NCI-H1105 treated with DMSO at 0.1 percent for 48 hours (cell line): ENCODE measurements around the gene GCSAM.
"Not testable (repeated sequence)": the region's sequence is repeated elsewhere in the genome, so short reads cannot be mapped to it uniquely, and the experiment has no call there.

Experiments used
- DNase-seq: peaks from one replicate; lab custom pipeline; 2025; lab: John Stamatoyannopoulos, UW

The GCSAM gene

DNA sequence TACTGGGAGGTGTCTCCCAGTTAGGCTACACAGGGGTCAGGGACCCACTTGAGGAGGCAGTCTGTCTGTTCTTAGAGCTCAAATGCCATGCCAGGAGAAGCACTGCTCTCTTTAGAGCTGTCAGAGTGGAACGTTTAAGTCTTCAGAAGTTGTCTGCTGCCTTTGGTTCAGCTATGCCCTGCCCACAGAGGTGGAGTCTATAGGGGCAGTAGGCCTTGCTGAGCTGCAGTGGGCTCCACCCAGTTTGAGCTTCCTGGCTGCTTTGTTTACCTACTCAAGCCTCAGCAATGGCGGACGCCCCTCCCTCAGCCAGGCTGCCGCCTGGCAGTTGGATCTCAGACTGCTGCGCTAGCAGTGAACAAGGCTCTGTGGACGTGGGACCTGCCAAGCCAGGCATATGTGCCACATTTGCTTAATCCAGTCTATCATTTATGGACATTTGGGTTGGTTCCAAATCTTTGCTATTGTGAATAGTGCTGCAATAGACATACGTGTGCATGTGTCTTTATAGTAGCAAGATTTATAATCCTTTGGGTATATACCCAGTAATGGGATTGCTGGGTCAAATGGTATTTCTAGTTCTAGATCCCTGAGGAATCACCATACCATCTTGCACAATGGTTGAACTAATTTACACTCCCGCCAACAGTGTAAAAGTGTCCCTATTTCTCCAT lies 60.5 kb downstream of the GCSAM start:
- DNase-seq = not testable (repeated sequence)
